Karpas-422 (cell line): ENCODE data around the gene A1CF. TPM values are rescaled to one million over a fixed set of nuclear protein-coding genes. Genes with fewer than 3 reads are reported as not detected.

Experiments
- DNase-seq: peaks from one replicate; pipeline ENCODE4 v3.0.0-alpha.2; 2015
- H2AFZ ChIP-seq: fragments of 200-600 bp; sonication (generic); 2 replicates; pipeline ENCODE4 v1.6.1; 2014; ENCODE audit warnings: antibody characterized with exemption, low read length, mixed read lengths
- H3K27ac ChIP-seq: fragments of 200-600 bp; sonication (generic); 2 replicates; pipeline ENCODE4 v1.5.1; 2014; ENCODE audit warnings: mild to moderate bottlenecking, low read length, moderate library complexity
- H3K27me3 ChIP-seq: fragments of 200-600 bp; sonication (generic); 2 replicates; pipeline ENCODE4 v1.6.1; 2014; ENCODE audit warnings: low read length, mixed read lengths
- H3K36me3 ChIP-seq: fragments of 200-600 bp; sonication (generic); 2 replicates; pipeline ENCODE4 v1.6.1; 2014; ENCODE audit warnings: low read length, mixed read lengths; ENCODE audit not compliant: insufficient read depth
- H3K4me1 ChIP-seq: fragments of 200-600 bp; sonication (generic); 2 replicates; pipeline ENCODE4 v1.6.1; 2014; ENCODE audit warnings: mild to moderate bottlenecking, low read length, mixed read lengths
- H3K4me2 ChIP-seq: fragments of 200-600 bp; sonication (generic); 2 replicates; pipeline ENCODE4 v1.6.1; 2014; ENCODE audit warnings: low read length, low read depth, mild to moderate bottlenecking; ENCODE audit not compliant: poor library complexity, severe bottlenecking
- H3K4me3 ChIP-seq: fragments of 200-600 bp; sonication (generic); 2 replicates; pipeline ENCODE4 v1.5.1; 2014; ENCODE audit warnings: mild to moderate bottlenecking, antibody characterized with exemption, low read length, mixed read lengths
- H3K79me2 ChIP-seq: fragments of 200-600 bp; sonication (generic); 2 replicates; pipeline ENCODE4 v1.6.1; 2014; ENCODE audit warnings: mild to moderate bottlenecking, low read length, mixed read lengths
- H3K9ac ChIP-seq: fragments of 200-600 bp; sonication (generic); 2 replicates; pipeline ENCODE4 v1.6.0; 2014; ENCODE audit warnings: low read length
- H3K9me2 ChIP-seq: fragments of 200-600 bp; sonication (generic), shearing (Covaris generic); replicated peaks from 2 replicates; pipeline ENCODE4 v1.6.0; 2014; ENCODE audit warnings: mild to moderate bottlenecking, low read length, moderate library complexity; ENCODE audit not compliant: insufficient read depth
- H3K9me3 ChIP-seq: fragments of 300-700, 200-600 bp; sonication (generic); 2 replicates; pipeline ENCODE4 v1.6.1; 2014; ENCODE audit warnings: low read length, mixed read lengths
- H4K20me1 ChIP-seq: fragments of 200-600 bp; sonication (generic); 2 replicates; pipeline ENCODE4 v1.6.1; 2014; ENCODE audit warnings: mild to moderate bottlenecking, antibody characterized with exemption, low read length, low read depth; ENCODE audit not compliant: insufficient read depth
- total RNA-seq: library from RNA; depleted of rRNA; stranded (reverse); fragments of >200 nt; shearing (Covaris generic); gene quantifications from 2 replicates; pipeline ENCODE4 v1.2.3, GENCODE V29; 2014; ENCODE audit warnings: low replicate concordance

Gene A1CF
- total RNA-seq, 1 experiment from 2014 or later = not detected

GRCh38 chr10:50857579-50857978, 27.8 kb downstream of the A1CF start:
- no peaks in the 10 kb centered on the region for H3K79me2 ChIP-seq
- H3K4me1 ChIP-seq = no peaks in the 10 kb centered on the region
- H3K4me2 ChIP-seq = no peak overlapping the region
- H3K27me3 ChIP-seq = no peaks in the 10 kb centered on the region
- no peaks in the 10 kb centered on the region for H3K9me3 ChIP-seq
- H3K9ac ChIP-seq = no peak overlapping the region
- DNase-seq = no peak
- no peaks in the 10 kb centered on the region for H4K20me1 ChIP-seq
- H3K4me3 ChIP-seq = no peak overlapping the region
- no peak overlapping the region for H3K27ac ChIP-seq
- H3K9me2 ChIP-seq = no peaks in the 10 kb centered on the region
- no peak overlapping the region for H2AFZ ChIP-seq
- no peaks in the 10 kb centered on the region for H3K36me3 ChIP-seq

GRCh38 chr10:50855461-50855860, 30.0 kb downstream of the A1CF start:
- no peaks in the 10 kb centered on the region for H3K9me2 ChIP-seq
- H3K4me2 ChIP-seq = no peak overlapping the region
- H3K4me1 ChIP-seq = no peaks in the 10 kb centered on the region
- DNase-seq = no peak
- H3K27ac ChIP-seq = no peak overlapping the region
- no peaks in the 10 kb centered on the region for H3K79me2 ChIP-seq
- H3K27me3 ChIP-seq = no peaks in the 10 kb centered on the region
- no peak overlapping the region for H3K4me3 ChIP-seq
- H3K9ac ChIP-seq = no peak overlapping the region
- no peaks in the 10 kb centered on the region for H3K36me3 ChIP-seq
- no peak overlapping the region for H2AFZ ChIP-seq
- no peaks in the 10 kb centered on the region for H4K20me1 ChIP-seq
- no peaks in the 10 kb centered on the region for H3K9me3 ChIP-seq

- H3K9ac ChIP-seq = no peak overlapping the region
- H3K36me3 ChIP-seq = no peaks in the 10 kb centered on the region
- no peaks in the 10 kb centered on the region for H4K20me1 ChIP-seq
- no peak overlapping the region for H3K4me3 ChIP-seq
- H3K4me1 ChIP-seq = no peaks in the 10 kb centered on the region
- no peak for DNase-seq
- H3K4me2 ChIP-seq = no peak overlapping the region
- no peaks in the 10 kb centered on the region for H3K79me2 ChIP-seq
- no peak overlapping the region for H3K27ac ChIP-seq
- no peaks in the 10 kb centered on the region for H3K9me2 ChIP-seq
- no peak overlapping the region for H2AFZ ChIP-seq
- H3K27me3 ChIP-seq = no peaks in the 10 kb centered on the region
- no peaks in the 10 kb centered on the region for H3K9me3 ChIP-seq
These were observed 30.4 kb downstream of the A1CF start for GRCh38 chr10:50855015-50855414.

- Histone ChIP-seq H3K79me2 (no peaks in the 10 kb centered on the region), H3K27ac (no peak overlapping the region), H2AFZ (no peak overlapping the region), H4K20me1 (no peaks in the 10 kb centered on the region), H3K9ac (no peak overlapping the region), H3K9me2 (no peaks in the 10 kb centered on the region), H3K4me2 (no peak overlapping the region), H3K4me3 (no peak overlapping the region), H3K9me3 (no peaks in the 10 kb centered on the region), H3K36me3 (no peaks in the 10 kb centered on the region), H3K4me1 (no peaks in the 10 kb centered on the region), H3K27me3 (no peaks in the 10 kb centered on the region)
- DNase-seq = no peak
These were observed 31.9 kb downstream of the A1CF start for GRCh38 chr10:50853557-50853956.

- Histone ChIP-seq H3K27me3 (no peaks in the 10 kb centered on the region), H3K4me3 (no peak overlapping the region), H3K4me1 (no peaks in the 10 kb centered on the region), H3K27ac (no peak overlapping the region), H3K9me2 (no peaks in the 10 kb centered on the region), H3K9me3 (no peaks in the 10 kb centered on the region), H3K36me3 (no peaks in the 10 kb centered on the region), H2AFZ (no peak overlapping the region), H4K20me1 (no peaks in the 10 kb centered on the region), H3K79me2 (no peaks in the 10 kb centered on the region), H3K9ac (no peak overlapping the region), H3K4me2 (no peak overlapping the region)
- no peak for DNase-seq
These were observed 33.3 kb downstream of the A1CF start for GRCh38 chr10:50851884-50852671.

GRCh38 chr10:50850578-50851230, 34.7 kb downstream of the A1CF start:
- Histone ChIP-seq H3K9me3 (no peaks in the 10 kb centered on the region), H3K27me3 (no peaks in the 10 kb centered on the region), H3K9ac (no peak overlapping the region), H2AFZ (no peak overlapping the region), H3K9me2 (no peaks in the 10 kb centered on the region), H3K79me2 (no peaks in the 10 kb centered on the region), H3K4me3 (no peak overlapping the region), H3K4me1 (no peaks in the 10 kb centered on the region), H3K36me3 (no peaks in the 10 kb centered on the region), H3K27ac (no peak overlapping the region), H4K20me1 (no peaks in the 10 kb centered on the region), H3K4me2 (no peak overlapping the region)
- no peak for DNase-seq

- Histone ChIP-seq H3K36me3 (no peaks in the 10 kb centered on the region), H3K27ac (no peak overlapping the region), H3K4me3 (no peak overlapping the region), H3K9me2 (no peaks in the 10 kb centered on the region), H2AFZ (no peak overlapping the region), H3K4me1 (no peaks in the 10 kb centered on the region), H3K79me2 (no peaks in the 10 kb centered on the region), H3K9ac (no peak overlapping the region), H3K9me3 (no peaks in the 10 kb centered on the region), H3K4me2 (no peak overlapping the region), H3K27me3 (no peaks in the 10 kb centered on the region), H4K20me1 (no peaks in the 10 kb centered on the region)
- DNase-seq = no peak
These were observed 38.7 kb downstream of the A1CF start for GRCh38 chr10:50846753-50847152.

GRCh38 chr10:50837095-50837494, 48.3 kb downstream of the A1CF start:
- H3K36me3 ChIP-seq = no peaks in the 10 kb centered on the region
- no peak for DNase-seq
- H3K27me3 ChIP-seq = no peaks in the 10 kb centered on the region
- no peaks in the 10 kb centered on the region for H3K9me2 ChIP-seq
- H3K79me2 ChIP-seq = no peaks in the 10 kb centered on the region
- no peaks in the 10 kb centered on the region for H3K9me3 ChIP-seq
- no peak overlapping the region for H3K4me2 ChIP-seq
- H3K4me1 ChIP-seq = no peaks in the 10 kb centered on the region
- no peak overlapping the region for H3K9ac ChIP-seq
- H3K4me3 ChIP-seq = no peak overlapping the region
- no peak overlapping the region for H3K27ac ChIP-seq
- H2AFZ ChIP-seq = no peak overlapping the region
- H4K20me1 ChIP-seq = no peaks in the 10 kb centered on the region
